Central memory CD4-positive, alpha-beta T cell (primary cell): ENCODE results near the gene KREMEN1.

Experiments
- DNase-seq: peaks from one replicate; pipeline ENCODE4 v3.0.0; 2022

KREMEN1 gene

DNA sequence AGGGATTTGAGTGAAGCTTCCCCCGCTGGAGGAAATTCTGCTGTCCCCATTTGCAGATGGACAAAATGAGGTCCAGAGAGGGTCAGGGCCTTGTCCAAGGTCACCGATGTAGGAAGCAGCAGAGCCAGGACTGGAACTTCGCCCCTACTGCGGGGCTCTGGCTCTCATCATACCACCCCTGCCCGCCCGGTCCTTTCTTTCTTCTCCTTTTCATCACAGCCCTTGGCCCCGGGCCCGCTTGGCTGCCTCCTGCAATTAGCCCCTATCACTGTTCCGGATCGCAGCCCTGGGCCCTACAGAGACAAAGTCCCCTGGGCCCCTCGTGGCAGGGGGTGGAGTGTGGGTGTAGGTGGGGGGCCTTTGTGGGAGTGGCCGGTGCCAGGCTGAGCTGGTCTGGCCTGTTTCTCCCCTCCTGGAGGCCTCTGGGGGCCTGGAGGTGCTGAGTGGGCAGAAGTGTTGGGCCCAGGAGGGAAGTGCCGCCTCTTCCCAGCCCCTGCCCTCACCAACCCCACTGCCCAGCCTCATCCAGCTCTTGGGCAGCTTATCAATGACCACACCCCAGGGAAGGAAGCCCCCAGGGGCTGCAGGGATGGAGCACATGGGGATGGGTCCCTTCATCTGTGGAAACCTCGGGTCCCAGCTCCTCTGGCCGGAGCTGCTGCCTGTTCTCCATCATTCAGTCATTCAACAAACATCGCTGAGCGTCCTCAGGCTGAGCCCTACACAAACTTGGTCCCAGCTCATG, 136.2 kb downstream of the KREMEN1 start:
- no peak for DNase-seq

DNA sequence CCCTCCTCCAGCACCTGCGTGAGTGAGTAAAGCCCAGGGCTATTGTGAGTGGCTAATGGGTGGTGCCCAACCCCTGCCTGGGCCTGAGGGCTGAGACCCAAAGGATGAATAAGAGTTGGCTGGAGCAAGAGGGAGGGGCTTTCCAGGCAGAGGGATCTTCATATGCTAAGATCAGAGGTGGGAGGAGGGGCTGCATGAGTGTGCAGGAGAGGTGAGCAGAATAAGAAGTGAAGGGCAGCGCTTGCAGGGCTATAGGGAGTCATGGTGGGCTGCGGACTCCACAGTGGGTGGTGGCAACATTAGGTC, 136.7 kb downstream of the KREMEN1 start:
- no peak for DNase-seq

DNA sequence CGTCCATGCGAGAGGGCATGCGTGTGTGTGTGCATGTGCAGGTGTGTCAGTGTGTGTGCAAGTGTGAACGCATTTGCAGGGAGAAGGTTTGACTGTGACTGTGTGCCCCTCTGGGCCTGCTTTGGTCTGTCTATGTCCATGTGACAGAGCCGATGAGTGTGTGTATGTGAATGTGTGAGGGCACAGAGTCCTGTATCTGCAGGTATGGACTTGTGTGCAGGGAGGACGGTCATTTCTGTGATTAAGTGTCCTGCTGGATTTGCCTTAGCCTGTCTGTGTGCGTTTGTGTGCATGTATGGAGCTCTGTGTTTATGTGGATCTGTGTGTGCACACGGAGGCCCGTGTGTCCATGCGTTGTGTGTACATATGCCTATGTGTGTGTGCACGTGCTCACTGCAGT, 138.2 kb downstream of the KREMEN1 start:
- no peak for DNase-seq

DNA sequence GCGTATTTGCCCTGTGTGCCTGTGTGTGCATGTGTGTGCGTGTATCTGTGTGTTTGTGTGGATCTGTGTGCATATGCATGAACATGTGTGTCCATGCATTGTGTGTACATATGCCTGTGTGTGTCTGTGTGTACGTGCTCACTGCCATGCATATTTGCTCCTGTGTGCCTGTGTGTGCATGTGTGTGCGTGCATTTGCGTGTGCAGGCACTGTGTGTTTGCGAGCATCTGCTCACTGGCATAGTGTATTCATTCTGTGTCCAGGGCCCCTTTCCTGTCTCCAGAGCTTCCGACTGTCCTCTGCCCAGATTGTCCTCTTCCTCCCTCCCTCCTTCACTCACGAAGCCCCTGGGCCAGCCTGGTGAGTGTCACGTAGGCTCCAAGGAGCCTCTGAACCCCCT, 138.6 kb downstream of the KREMEN1 start:
- no peak for DNase-seq

DNA sequence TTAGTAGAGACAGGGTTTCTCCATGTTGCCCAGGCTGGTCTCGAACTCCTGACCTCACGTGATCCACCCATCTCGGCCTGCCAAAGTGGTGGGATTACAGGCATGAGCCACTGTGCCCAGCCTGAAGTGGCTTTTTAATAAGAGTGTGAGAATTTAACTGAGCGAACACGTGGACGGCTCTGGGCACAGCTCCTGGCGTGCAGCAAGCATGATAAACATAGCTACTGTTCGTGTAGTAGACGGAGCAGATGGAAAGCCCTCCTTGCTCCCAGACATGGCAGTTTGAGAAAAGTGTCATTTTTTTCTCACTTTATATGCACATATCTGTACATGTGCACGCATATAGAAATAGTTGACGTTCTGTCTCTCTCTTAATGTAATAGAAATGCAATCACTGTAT, 139.9 kb downstream of the KREMEN1 start:
- no peak for DNase-seq

DNA sequence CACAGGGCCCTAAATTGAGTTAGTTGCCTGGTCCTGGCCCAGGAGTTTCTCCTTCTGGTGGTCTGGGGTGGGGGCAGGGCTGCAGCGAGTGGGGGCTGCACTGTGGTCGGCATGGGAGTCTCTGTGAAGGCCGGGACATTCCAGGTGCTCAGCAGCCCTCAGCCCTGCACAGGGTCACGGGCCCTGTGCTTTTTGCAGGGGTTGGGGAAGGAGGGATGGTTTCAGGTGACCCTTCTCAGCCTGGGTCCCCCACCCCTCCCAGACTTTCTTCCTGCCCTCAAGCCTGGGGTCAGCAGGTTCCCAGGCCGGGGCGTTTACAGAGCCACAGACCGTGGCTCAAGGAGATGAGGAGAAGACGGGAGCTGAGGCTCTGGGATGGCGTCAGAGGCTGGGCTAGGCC, 140.7 kb downstream of the KREMEN1 start:
- no peak for DNase-seq

DNA sequence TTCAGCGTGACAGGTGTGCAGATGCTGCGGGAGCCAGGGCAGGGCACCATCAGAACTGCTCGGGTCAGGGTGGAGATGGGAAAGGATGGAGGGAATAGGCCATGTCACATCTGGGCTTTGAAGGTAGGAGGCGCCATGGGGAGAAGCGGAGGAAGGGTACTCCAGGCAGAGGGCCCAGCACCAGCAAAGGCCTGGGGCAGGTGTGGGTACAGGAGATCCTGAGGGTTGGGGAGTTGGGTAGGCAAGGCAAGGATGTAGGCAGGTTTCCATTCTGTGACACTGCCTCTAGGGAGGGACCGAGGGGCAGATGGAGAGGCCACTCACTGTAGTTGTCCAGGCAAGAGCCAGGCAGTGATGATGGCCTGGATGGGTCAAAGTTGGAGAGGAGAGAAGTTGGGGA, 141.4 kb downstream of the KREMEN1 start:
- no peak for DNase-seq

DNA sequence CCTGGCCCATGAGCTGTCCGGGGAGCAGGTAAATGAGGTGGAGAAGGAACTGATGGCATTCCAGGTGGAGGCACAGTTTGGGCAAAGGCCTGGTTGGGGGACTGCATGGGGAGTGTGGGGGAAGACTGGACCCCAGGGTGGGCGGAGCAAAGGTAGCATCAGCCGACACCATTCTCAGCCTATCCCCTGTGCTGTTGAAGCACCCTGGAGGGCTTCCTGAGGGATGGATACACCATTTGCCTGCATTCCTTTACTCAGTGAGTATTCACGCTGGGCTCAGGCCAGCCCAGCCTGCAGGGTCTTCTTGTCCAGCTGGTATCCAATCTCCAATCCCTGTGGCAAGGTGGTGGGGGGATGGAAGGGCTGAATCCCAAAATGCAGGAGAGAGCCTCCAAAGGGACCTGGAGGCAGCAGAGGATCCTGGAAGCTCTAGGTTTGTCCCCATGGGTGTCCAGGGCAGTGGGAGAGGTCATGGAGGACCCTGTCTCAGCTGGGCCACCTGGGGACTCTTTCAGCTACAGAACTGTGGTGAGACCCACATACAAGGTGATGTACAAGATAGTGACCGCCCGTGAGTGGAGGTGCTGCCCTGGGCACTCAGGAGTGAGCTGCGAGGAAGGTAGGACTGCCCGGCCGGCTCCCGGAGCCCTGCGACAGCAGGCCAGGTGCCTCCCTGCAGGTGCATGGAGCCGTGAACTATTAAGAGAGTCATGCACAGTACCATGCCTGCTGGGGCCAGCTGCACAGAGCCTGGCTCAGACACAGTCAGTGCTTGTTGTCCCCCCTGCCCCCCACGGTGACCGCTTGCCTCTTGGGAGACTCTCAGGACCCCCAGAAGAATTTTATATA, 142.4 kb downstream of the KREMEN1 start:
- no peak for DNase-seq

DNA sequence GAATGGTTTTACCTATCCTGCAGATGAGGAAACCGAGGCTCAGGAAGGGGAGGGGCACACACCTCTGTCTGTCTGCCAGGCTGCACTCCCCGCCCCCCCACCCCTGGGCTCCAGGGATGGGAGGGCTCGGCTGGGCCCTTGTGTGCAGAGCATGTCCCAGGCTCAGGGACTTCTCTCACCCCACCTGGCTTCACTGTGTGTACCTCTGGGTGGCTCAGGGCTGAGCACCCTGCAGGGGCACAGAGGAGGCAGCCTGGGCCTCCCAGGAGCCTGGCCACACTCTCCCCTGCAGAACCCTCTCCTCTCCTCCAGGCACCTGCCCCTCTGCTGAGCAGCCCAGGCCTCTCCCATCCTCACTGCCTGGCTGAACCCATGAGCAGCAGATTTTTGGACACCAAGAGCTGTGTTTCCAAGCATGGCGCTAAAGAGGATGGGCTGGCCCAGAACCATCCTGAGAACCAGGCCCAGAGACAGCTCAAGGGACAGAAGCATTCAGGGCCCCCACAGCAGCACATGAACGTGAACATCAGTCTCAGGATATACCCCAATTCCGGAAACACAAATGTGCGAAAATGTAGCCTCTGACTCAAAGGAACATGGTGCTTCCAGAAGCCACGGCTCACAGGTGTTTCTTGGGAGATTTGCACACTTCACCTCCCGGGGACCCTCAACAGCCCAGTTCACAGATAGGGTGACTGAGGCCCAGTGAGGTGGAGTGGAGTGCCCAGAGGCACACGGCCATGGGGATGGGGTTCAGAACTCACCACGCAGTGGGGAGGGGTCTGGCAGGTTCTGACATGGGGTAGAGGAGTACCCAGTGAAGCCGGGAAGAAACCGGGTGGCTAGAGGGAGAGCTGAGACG, 143.4 kb downstream of the KREMEN1 start:
- DNase-seq, result no peak

DNA sequence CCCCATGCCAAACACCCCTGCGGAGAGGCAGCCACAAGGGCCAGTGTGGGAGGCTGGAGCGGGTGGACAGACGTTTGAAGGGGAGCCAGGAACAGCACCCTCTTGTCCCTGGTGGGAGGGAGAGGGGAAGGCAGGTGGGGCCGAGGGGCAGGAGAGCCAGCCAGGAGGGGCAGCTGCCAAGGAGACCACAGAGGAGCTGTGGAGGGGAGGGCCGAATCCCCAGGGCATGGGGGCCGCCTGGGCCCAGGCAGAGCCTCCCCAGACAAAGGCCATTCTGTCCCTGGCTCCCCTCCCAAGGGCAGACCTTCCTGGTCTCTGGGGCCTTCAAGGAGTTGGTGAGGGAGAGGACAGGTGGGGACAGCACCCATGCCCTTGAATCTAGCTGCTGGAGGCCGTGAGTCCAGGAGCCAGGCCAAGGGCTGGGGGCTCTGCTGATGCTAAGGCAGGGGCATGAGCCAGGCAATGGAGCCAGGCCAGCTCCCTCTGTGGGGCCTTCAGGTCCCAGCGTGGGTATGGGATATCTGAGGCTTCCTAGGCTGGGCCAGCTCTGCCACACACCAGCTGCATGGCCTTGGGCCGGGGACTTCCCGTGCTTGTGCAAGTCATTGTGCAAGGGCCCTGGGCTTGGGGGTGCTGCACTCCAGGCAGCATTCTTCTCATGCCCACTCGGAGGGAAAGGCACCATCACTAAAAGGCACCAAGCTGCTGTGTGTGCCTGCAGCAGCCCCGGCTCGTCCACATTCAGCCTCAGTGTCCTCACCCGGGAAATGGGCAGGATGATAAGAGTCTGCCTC, 144.2 kb downstream of the KREMEN1 start:
- DNase-seq, result no peak
